ENCODE measurements around the gene NACA2.

The NACA2 gene

DNA sequence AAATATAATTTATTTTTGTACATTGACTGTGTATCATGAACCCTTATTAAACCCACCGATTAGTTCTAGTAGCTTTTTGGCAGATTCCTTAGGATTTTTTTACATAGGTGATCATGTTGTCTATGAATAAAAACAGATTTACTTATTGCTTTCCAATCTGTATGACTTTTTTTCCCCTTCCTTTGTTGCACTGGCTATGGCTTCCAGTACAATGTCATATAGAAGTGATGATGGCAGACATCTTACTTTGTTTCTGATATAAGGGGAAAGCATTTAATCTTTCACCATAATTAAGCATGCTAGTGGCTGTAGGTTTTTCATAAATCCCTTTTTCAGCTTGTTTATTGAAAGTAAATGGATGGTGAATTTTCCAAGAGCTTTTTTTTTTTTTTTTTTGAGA lies 28.9 kb upstream of the NACA2 start:
- DNase-seq: no peak
- ATAC-seq (ENCODE audit: insufficient read depth, low read depth): no peak
- no peaks in the 10 kb centered on the region for H4K20me1 ChIP-seq (ENCODE audit: insufficient read depth, low read length)
- no peak overlapping the region for H3K9ac ChIP-seq (ENCODE audit: low read depth, low read length)
- H3K9me3 ChIP-seq (ENCODE audit: insufficient read depth, low read length, severe bottlenecking): peaks cover 13% of the 10 kb centered on the region
- peaks cover 8% of the 10 kb centered on the region for H3K27me3 ChIP-seq (ENCODE audit: insufficient read depth, low read length, poor library complexity)
- no peak overlapping the region for H3K27ac ChIP-seq (ENCODE audit: low read length)
- TF ChIP-seq, protein P1, sequence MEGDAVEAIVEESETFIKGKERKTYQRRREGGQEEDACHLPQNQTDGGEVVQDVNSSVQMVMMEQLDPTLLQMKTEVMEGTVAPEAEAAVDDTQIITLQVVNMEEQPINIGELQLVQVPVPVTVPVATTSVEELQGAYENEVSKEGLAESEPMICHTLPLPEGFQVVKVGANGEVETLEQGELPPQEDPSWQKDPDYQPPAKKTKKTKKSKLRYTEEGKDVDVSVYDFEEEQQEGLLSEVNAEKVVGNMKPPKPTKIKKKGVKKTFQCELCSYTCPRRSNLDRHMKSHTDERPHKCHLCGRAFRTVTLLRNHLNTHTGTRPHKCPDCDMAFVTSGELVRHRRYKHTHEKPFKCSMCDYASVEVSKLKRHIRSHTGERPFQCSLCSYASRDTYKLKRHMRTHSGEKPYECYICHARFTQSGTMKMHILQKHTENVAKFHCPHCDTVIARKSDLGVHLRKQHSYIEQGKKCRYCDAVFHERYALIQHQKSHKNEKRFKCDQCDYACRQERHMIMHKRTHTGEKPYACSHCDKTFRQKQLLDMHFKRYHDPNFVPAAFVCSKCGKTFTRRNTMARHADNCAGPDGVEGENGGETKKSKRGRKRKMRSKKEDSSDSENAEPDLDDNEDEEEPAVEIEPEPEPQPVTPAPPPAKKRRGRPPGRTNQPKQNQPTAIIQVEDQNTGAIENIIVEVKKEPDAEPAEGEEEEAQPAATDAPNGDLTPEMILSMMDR (IDR thresholded peaks at IDR 0.05; ENCODE audit: borderline replicate concordance, extremely low read depth, low read length, poor library complexity, severe bottlenecking): no peak
- TF ChIP-seq EZH2 (IDR thresholded peaks at IDR 0.05; ENCODE audit: borderline replicate concordance, low read depth, low read length, severe bottlenecking): no peak
- no peaks in the 10 kb centered on the region for H3K36me3 ChIP-seq (ENCODE audit: insufficient read depth, low read length)
- H3K4me2 ChIP-seq (ENCODE audit: insufficient read depth, low read length): no peak overlapping the region
- H2AFZ ChIP-seq (ENCODE audit: low read depth, low read length): no peak overlapping the region
- no peak overlapping the region for H3K4me3 ChIP-seq (ENCODE audit: low read depth in 1 of 2, low read length in 2 of 2)
- H3K4me1 ChIP-seq (ENCODE audit: insufficient read depth, low read length): peaks cover 14% of the 10 kb centered on the region
- H3K79me2 ChIP-seq (ENCODE audit: insufficient read depth, low read length): no peaks in the 10 kb centered on the region

DNA sequence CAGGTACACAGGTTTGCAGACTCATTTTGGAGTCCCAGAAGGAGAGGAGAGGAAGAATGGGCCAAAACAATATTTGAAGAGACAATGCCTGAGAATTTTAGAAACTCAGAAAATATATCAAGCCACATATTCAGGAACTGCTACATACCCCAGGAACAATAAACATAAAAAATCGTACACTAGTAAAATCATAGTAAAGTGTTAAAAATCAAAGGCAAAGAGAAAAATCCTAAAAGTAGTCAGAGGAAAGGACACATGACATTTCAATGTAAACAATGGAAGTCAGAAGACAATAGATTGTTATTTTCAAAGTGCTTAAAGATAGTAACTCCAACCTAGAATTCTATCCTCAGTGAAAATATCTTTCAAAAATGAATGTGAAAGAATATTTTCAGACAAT lies 28.5 kb upstream of the NACA2 start:
- Histone ChIP-seq H3K4me3 (ENCODE audit: low read depth in 1 of 2, low read length in 2 of 2) (no peak overlapping the region), H3K4me1 (ENCODE audit: insufficient read depth, low read length) (peaks cover 14% of the 10 kb centered on the region), H3K27me3 (ENCODE audit: insufficient read depth, low read length, poor library complexity) (peaks cover 8% of the 10 kb centered on the region), H3K36me3 (ENCODE audit: insufficient read depth, low read length) (no peaks in the 10 kb centered on the region), H3K27ac (ENCODE audit: low read length) (no peak overlapping the region), H3K4me2 (ENCODE audit: insufficient read depth, low read length) (no peak overlapping the region), H4K20me1 (ENCODE audit: insufficient read depth, low read length) (no peaks in the 10 kb centered on the region), H3K79me2 (ENCODE audit: insufficient read depth, low read length) (no peaks in the 10 kb centered on the region), H2AFZ (ENCODE audit: low read depth, low read length) (no peak overlapping the region), H3K9me3 (ENCODE audit: insufficient read depth, low read length, severe bottlenecking) (peaks cover 13% of the 10 kb centered on the region), H3K9ac (ENCODE audit: low read depth, low read length) (no peak overlapping the region)
- DNase-seq (no peak), ATAC-seq (ENCODE audit: insufficient read depth, low read depth) (no peak)
- no peak for TF ChIP-seq EZH2 (IDR thresholded peaks at IDR 0.05; ENCODE audit: borderline replicate concordance, low read depth, low read length, severe bottlenecking)
- TF ChIP-seq, protein P1 (IDR thresholded peaks at IDR 0.05; ENCODE audit: borderline replicate concordance, extremely low read depth, low read length, poor library complexity, severe bottlenecking): no peak

DNA sequence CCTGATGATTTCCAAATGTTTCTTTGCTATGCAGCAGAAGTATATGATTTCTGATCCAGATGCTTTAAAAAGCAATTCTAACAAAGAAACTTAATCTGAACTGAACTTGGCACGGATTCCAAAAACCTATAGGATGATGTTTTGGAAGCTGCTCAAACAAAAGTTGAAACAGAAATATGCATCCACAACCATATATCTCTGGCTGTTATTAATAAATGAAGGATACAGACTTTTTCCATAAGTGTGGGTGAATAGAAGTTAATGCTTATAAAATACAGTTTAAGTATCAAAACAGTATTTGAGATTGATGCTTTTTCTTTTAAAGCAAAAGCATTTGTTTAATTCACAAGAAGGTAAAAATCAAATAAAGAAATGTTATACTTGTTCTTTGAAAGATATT lies 27.9 kb upstream of the NACA2 start:
- H3K4me2 ChIP-seq (ENCODE audit: insufficient read depth, low read length): no peak overlapping the region
- H3K4me1 ChIP-seq (ENCODE audit: insufficient read depth, low read length): peaks cover 14% of the 10 kb centered on the region
- no peaks in the 10 kb centered on the region for H4K20me1 ChIP-seq (ENCODE audit: insufficient read depth, low read length)
- H3K4me3 ChIP-seq (ENCODE audit: low read depth in 1 of 2, low read length in 2 of 2): no peak overlapping the region
- no peak overlapping the region for H2AFZ ChIP-seq (ENCODE audit: low read depth, low read length)
- no peak for ATAC-seq (ENCODE audit: insufficient read depth, low read depth)
- no peak for DNase-seq
- no peaks in the 10 kb centered on the region for H3K36me3 ChIP-seq (ENCODE audit: insufficient read depth, low read length)
- H3K9ac ChIP-seq (ENCODE audit: low read depth, low read length): no peak overlapping the region
- no peaks in the 10 kb centered on the region for H3K79me2 ChIP-seq (ENCODE audit: insufficient read depth, low read length)
- H3K27me3 ChIP-seq (ENCODE audit: insufficient read depth, low read length, poor library complexity): peaks cover 8% of the 10 kb centered on the region
- no peak for TF ChIP-seq EZH2 (IDR thresholded peaks at IDR 0.05; ENCODE audit: borderline replicate concordance, low read depth, low read length, severe bottlenecking)
- TF ChIP-seq, protein P1 (IDR thresholded peaks at IDR 0.05; ENCODE audit: borderline replicate concordance, extremely low read depth, low read length, poor library complexity, severe bottlenecking): no peak
- no peak overlapping the region for H3K27ac ChIP-seq (ENCODE audit: low read length)
- peaks cover 13% of the 10 kb centered on the region for H3K9me3 ChIP-seq (ENCODE audit: insufficient read depth, low read length, severe bottlenecking)

DNA sequence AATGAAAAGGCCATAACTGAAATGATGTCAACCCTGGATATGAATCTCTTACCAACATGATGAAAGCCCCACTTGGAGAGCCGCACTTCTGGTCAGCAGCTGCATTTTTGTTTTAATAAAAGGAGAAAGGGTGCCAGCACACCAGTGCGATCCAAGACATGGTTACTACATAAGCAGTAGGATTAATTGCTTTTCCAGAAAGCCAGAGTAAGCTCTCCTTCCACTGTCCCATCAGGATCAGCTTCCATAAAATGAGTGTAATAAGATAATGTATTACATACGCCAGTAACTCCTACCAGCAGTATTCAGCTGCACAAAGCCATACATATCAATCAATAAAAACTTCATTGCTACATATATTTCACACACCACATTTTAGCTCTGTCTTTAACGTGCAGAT lies 26.3 kb upstream of the NACA2 start:
- Histone ChIP-seq H3K9ac (ENCODE audit: low read depth, low read length) (no peak overlapping the region), H3K4me1 (ENCODE audit: insufficient read depth, low read length) (peaks cover 14% of the 10 kb centered on the region), H3K4me2 (ENCODE audit: insufficient read depth, low read length) (no peak overlapping the region), H3K4me3 (ENCODE audit: low read depth in 1 of 2, low read length in 2 of 2) (no peak overlapping the region), H3K79me2 (ENCODE audit: insufficient read depth, low read length) (no peaks in the 10 kb centered on the region), H3K27ac (ENCODE audit: low read length) (no peak overlapping the region), H3K36me3 (ENCODE audit: insufficient read depth, low read length) (no peaks in the 10 kb centered on the region), H3K9me3 (ENCODE audit: insufficient read depth, low read length, severe bottlenecking) (peaks cover 13% of the 10 kb centered on the region), H3K27me3 (ENCODE audit: insufficient read depth, low read length, poor library complexity) (peaks cover 4% of the 10 kb centered on the region), H4K20me1 (ENCODE audit: insufficient read depth, low read length) (no peaks in the 10 kb centered on the region), H2AFZ (ENCODE audit: low read depth, low read length) (no peak overlapping the region)
- no peak for ATAC-seq (ENCODE audit: insufficient read depth, low read depth)
- no peak for TF ChIP-seq EZH2 (IDR thresholded peaks at IDR 0.05; ENCODE audit: borderline replicate concordance, low read depth, low read length, severe bottlenecking)
- TF ChIP-seq, protein P1 (IDR thresholded peaks at IDR 0.05; ENCODE audit: borderline replicate concordance, extremely low read depth, low read length, poor library complexity, severe bottlenecking): no peak
- DNase-seq: no peak

Data from DND-41 (cell line).